Activated naive CD4-positive, alpha-beta T cell treated with anti-CD3 and anti-CD28 coated beads, Interleukin-2, amount 50 U/mL, for 16 hours (primary cell): ENCODE data around the gene RALGAPB.
"Not testable (repeated sequence)": the region's sequence is repeated elsewhere in the genome, so short reads cannot be mapped to it uniquely, and the experiment has no call there.

Experiments
- DNase-seq: peaks from one replicate; pipeline ENCODE4 v3.0.0-alpha.2; 2020

Gene RALGAPB

DNA sequence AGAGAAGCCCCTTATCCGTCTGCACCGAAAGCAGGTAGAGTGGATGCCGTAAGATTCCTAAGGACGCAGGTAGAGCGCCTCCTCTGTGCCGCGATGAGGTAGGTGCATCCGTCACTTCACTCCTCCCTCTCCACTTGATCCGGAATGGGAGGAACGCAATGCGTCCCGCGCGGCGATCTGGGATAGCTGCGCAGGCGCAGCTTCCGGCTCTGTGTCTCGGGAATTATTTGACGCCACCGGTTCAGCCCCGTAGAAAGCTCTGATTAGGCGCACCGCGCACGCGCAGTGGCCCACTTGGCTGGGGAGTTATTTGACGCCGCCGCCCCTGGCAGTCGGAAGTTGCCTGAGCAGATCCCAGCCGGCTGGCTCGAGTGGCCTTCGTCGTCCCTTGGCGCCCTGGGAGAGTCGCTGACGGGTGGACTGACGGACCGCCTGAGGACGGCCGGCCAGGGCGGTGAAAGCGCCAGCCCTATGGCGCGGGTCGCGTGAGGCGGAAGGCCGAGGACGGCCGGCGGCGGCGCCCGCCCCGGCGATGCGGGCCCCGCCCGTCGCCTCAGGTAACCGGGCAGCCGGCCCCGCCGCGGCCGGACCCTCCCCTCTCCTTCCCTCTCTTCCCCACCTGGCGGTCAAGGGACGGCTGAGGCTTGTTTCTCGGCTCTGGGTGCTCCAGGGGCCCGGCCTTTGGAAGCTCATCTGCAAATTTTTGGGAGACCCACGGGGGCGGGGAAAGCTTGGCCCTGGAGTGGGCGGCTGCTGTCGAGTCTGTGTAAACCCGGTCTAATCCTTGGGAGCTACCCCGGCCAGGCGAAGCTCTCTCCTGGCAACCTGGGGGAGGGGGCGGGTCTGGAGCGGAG is at the start of gene RALGAPB:
RALGAPB (plus strand) TSS at position 331 of the 854 bp plus-strand sequence. CDS start 15,590 bp downstream, outside the sequence.
- peak; percentile 97 for DNase-seq

- no peak for DNase-seq
Measured at GRCh38 chr20:38423541-38423940, 49.1 kb upstream of the RALGAPB start.

GRCh38 chr20:38424401-38424800 is 48.2 kb upstream of the RALGAPB start:
- no peak for DNase-seq

- DNase-seq: no peak
Measured at GRCh38 chr20:38426006-38426897, 46.4 kb upstream of the RALGAPB start.

DNA sequence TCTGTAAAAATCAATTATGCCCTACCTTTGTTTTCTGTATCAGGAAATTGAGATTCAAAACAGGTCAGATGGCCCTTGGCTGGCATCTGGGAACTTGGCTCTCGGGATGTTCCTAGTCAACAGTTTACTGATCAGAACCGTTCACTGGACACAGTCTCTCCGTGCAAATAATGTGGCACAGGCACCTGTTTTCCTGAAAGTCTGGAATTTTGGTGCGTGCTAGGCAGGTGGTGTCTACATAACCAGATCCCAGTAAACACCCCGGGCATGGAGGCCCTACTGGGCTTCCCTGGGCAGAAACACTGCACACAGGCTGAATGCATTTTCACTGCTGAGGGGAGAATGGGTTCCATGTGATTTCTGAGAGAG is 45.0 kb upstream of the RALGAPB start:
- DNase-seq: no peak

DNA sequence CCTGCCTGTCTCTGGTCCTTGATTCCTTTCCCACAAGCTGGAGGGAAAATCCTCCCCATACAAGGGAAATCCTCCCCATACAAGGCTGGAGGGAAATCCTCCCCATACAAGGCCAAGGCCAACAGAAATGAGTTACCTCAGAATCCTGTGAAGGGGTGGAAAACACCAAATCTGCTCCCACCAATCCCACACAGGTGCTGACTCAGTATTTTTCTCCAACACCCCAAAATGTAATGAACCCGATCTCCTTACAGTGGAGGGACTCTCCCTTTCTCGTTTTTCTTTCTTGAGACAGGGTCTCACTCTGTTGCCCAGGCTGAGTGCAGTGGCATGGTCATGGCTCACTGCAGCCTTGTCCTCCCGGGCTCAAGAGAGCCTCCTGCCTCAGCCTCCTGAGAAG is 43.8 kb upstream of the RALGAPB start:
- DNase-seq: no peak

DNA sequence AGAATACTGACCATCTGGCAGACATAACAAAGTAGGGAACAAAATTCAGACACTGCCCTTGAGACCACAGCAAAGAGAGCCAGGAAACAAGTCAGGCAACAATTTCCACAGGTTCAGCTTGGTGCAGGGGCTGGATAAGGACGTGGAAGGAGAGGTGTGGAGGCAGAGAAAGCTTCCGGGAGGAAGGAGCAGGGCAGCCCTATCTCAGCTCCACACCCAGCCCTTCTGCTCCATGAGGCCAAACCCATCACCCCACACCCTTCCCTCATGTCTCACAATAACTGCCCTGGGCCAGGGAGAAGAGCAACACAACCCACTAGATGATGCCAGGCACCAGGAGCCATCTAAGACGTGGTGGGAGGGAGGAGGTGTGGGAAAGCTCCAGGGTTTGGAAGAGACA is 43.3 kb upstream of the RALGAPB start:
- DNase-seq: no peak

- DNase-seq: no peak
Measured at GRCh38 chr20:38430679-38431325, 41.8 kb upstream of the RALGAPB start.

DNA sequence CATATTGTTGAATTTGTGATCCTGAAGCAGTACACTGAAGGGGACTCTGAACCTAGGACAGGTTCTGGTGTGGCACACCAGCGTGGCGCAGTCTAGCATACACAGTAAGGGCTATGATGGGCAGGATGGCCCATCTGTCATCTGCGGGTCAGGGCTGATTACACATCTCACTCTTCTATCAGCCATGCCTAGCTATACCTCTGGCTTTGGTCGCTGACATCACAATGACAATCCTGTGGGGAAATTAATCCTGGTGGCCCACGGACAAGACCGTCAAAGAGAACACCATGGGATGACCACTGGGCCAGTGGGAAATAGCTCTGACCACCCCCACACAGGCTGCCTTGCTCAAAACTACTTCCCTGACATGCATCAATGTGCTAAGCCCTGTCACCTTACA is 40.4 kb upstream of the RALGAPB start:
- no peak for DNase-seq

DNA sequence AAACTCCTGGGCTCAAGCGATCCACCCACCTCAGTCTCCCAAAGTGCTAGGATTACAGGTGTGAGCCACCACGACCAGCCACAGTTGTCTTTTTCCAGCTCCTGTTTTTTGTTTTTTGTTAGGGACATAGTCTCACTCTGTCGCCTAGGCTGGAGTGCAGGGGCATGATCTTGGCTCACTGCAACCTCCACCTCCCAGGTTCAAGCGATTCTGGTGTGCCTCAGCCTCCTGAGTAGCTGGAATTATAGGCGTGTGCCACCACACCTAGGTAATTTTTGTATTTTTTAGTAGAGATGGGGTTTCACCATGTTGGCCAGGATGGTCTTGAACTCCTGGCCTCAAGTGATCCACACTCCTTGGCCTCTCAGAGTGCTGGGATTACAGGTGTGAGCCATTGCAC is 39.8 kb upstream of the RALGAPB start:
- not testable (repeated sequence) for DNase-seq

GRCh38 chr20:38433304-38433972 is 39.2 kb upstream of the RALGAPB start:
- no peak for DNase-seq

DNA sequence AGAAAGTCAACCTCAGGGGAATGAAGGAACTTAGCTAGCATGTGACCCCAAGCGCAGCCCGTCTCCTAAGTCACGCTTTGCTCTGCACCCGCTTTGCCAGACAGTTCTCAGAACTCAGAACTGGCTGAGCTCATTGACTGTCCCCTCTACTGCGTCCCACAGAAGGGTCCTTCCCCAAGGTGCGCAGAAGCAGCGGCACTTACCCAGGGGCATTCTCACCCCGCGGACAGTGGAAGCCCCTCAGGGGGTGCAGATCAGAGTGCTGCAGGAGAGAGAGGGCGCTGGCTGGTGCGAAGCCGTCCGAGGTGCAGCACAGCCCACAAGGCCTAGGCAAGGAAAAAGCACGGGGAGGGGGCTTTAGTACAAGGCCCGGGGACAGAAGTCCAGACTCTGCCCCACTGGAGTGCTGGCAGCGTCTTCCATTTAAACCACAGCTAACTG is 38.3 kb upstream of the RALGAPB start:
- peak; percentile 25 for DNase-seq

DNA sequence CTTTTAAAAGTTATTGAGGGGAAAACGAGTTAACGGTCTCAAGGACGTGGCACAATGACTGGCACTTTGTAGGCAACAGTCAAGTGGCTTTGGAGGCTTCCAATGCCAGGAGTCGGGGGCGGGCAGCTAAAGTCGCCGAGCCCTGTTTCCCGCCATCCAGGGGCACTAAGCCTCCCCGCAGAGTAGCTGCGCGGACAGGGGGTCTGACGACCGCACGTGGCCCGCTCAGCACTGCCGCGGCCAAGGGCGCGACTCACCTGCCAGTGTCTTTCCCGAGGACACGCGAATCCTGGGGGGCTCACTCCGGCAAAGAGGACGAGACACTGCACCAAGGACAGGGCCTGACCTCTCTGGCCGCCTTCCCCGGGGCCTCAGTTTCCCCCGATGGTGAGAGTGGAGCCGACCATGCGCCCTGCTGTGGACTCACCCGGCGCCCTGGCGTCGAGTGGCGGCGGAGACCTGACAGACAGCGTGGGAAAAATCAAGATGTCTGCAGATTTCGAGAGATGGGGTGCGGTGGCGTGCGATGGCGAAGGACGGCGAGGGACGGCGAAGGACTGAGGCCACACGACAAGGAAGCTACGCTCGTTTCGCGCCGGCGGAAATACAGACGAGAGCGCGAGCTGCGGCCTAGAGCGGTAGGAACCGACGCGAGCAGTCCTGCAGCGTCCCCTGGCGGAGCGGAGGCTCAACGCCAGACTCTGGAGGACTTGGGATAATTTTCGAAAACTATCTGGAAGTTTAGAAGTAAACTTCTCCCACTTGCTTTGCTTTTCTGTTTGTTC is 37.7 kb upstream of the RALGAPB start, which contains the start of gene SNHG17:
SNHG17 (minus strand) TSS at position 559 of the 785 bp plus-strand sequence.
- peak; percentile 88 for DNase-seq

GRCh38 chr20:38435555-38435939 is 37.1 kb upstream of the RALGAPB start:
- no peak for DNase-seq

DNA sequence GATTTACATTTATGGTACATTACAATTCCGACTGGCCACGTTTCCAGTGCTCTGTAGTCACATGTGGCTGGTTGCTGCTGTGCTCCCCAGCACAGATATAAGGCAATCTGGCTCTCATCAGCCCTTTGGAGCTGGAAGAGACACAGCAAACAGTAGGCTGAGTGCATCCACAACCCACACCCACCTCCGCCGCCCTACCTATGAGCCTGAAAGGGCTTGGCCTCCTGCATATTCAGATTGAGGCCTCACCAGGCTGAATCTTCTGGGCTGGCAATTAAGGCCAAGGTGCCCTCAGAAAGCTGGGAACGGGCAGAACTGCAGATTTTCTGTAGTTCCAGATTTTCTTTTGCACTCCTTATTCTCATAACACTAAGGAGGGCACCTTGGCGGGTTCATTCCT is 34.8 kb upstream of the RALGAPB start:
- no peak for DNase-seq

DNA sequence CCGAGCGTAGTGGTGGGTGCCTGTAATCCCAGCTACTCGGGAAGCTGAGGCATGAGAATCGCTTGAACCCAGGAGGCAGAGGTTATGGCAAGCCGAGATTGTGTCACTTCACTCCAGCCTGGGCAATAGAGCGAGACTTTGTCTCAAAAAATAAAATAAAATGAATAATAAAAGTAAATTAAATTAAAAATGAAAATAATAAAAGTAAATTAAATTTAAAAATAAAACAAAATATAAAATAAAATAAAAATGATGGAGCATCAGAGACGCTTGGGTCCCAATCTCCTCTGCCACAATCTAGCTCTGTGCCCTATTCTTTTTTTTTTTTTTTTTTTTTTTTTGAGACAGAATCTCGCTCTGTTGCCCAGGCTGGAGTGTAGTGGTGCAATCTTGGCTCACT is 31.5 kb upstream of the RALGAPB start:
- DNase-seq: not testable (repeated sequence)

DNA sequence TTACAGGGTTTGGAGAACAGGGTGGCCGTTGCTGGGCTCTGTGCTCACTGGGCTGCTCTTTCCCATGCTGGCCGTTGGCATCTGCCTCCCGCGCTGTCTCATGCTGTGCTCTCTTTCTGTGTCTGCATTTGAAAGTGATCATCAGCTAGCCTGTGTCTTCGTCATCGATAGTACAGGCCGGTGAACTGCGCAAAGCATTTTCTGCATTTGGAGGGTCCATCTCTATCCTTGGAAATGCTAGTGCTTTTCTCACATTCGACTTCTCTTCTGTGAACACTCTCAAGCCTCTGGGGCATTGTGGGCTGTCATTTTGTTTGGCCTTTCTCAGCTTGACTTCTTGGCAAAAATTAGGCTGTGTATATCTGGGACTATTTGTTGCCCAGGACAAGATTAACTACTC is 30.7 kb upstream of the RALGAPB start:
- DNase-seq: no peak

- no peak for DNase-seq
Measured at GRCh38 chr20:38445381-38445796, 27.3 kb upstream of the RALGAPB start.

DNA sequence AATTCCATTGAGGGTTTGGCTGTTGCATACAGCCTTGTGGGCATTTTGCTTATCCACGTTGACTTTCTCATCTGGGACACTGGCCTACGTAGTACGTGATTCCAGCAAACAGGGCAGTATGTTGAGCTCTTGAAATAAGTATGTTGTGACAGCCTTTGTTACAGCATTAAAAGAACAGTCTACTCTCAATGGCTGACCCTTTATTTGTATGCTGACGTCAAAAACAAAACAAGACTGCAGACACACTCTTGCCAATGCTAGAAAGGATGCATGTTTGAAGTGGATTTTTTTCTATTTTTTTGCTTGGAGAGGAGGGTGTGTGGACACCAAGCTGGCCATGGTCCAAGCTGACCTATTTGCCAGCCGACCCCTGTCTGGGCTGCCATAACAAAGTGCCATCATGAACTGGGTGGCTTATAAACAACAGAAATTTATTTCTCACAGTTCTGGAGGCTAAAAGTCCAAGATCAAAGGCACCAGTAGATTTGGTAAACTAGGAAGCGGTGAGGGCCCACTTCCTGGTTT is 26.7 kb upstream of the RALGAPB start:
- DNase-seq: no peak

DNA sequence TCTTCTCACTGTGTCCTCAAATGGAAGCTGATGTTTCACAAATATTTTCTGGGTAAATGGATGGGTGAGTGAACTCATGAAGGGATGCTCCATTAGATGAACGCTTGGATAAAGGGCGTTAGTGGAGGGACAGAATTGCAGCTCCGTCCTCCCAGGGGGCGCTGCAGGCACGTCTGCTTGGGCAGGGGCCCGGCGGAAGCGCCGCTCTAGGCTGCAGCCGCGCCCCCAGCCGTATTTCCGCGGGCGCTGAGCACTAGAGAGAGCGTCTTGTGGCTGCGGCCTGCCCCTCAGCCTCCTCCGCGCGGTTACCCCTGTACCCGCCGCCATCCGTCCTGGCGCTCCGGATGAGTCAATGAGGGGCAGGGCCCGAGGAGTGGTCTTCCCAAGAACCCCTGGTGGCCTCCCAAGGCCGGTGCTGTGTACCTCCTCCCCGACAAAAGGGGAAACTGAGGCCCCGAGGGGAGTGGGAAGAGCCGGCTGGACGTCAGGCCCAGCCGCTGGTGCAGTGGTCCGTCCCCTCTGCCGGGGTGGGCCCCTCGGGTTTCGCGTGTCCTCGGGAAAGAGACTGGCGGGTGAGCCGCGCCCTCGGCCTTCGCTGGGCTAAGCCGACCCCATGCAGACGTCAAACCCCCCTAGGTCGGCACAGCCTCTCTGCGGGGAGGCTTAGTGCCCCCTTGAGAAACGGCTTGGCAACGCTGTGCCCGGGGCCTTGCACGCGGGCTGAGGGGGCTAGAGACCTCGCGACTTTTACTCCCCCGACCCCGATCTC is 26.0 kb upstream of the RALGAPB start:
- DNase-seq: peak; percentile 96

DNA sequence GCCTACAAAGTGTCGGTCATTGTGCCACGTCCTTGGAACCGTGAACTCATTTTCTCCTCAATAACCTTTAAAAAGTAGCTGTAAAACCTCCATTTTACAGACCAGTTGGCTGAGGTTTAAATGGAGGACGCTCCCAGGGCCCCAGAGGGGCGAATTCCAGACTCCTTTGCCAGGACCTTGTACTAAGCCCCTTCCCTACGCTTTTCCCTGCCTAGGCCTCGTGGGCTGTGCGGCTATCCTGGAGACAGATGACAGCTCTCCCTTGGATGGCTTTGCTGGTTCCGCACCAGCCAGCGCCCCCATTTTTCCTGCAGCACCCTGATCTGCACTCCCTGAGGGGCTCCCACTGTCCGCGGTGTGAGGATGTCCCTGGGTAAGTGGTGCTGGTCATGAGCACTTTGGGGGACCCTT is 25.4 kb upstream of the RALGAPB start:
- DNase-seq: no peak
